ENCODE results near the gene GAPT. TPM values are rescaled to one million over a fixed set of nuclear protein-coding genes. Genes with fewer than 3 reads are reported as not detected.

GAPT gene
- not detected in 2 replicates for total RNA-seq
- long read RNA-seq: 0 reads

DNA sequence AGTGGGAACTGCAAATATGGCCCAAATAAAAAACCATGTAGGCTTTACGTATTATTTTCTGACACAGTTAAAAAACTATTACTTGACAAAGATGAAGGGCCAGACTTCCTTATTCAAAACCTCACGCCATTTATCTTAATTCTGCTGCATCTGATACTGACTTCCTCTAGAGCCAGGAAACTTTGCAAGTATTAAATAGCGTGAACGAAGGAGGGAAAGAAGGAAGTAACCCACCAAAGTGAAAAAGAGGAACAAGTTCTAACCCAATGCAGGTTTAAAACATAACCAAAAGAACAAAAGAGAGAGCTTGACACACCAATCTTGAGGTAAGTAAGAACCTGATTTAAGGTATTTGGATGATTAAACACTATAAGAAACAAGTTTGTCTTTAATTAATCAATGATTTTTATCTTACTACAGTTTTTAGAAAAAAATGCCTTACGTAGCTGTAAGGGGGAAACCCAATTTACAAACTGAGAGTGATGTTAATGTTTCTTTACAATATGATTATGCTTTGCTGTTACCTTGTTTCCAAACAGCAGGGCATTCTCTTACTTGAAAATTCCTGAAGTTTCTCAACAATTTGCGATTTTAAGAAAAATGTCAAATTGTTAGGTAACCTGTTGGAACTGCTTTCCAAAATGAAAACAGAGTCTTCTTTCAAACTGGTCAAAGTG, at the start of gene GAPT:
GAPT (plus strand) TSS at position 220 of the 677 bp plus-strand sequence. CDS start 3,102 bp downstream, outside the sequence.
- Mint-ChIP-seq H3K9me3 (no peaks in the 10 kb centered on the region), H3K4me3 (no peak within 1 kb of the TSS), H3K36me3 (ENCODE audit: low read depth) (no peaks in the 10 kb centered on the region), H3K4me1 (no peaks in the 10 kb centered on the region), H3K27me3 (ENCODE audit: low read depth) (no peaks in the 10 kb centered on the region), H3K27ac (ENCODE audit: unreplicated experiment) (no peak within 1 kb of the TSS)
- DNase-seq (ENCODE audit: low read depth, low spot score): no peak
- TF ChIP-seq CTCF (conservative IDR thresholded peaks at IDR 0.05): no peak

GRCh38 chr5:58444805-58445204, 46.4 kb upstream of the GAPT start:
- Mint-ChIP-seq H3K36me3 (ENCODE audit: low read depth) (peaks cover 2% of the 10 kb centered on the region), H3K4me1 (peaks cover 4% of the 10 kb centered on the region), H3K27ac (ENCODE audit: unreplicated experiment) (no peak overlapping the region), H3K9me3 (peaks cover 3% of the 10 kb centered on the region), H3K4me3 (no peak overlapping the region), H3K27me3 (ENCODE audit: low read depth) (no peaks in the 10 kb centered on the region)
- no peak for TF ChIP-seq CTCF (conservative IDR thresholded peaks at IDR 0.05)
- no peak for DNase-seq (ENCODE audit: low read depth, low spot score)

DNA sequence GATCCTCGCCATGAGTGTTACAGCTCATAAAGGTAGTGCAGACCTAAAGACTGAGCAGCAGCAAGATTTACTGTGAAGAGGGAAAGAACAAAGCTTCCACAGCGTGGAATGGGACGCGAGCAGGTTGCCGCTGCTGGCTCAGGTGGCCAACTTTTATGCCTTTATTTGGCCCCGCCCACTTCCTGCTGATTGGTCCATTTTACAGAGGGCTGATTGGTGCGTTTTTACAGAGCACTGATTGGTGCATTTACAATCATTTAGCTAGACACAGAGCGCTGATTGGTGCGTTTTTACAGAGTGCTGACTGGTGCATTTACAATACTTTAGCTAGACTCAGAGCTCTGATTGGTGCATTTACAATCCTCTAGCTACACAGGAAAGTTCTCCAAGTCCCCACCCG, 45.2 kb upstream of the GAPT start:
- H3K36me3 Mint-ChIP-seq (ENCODE audit: low read depth): peaks cover 5% of the 10 kb centered on the region
- no peaks in the 10 kb centered on the region for H3K4me1 Mint-ChIP-seq
- peaks cover 3% of the 10 kb centered on the region for H3K9me3 Mint-ChIP-seq
- TF ChIP-seq CTCF (conservative IDR thresholded peaks at IDR 0.05): no peak
- no peak for DNase-seq (ENCODE audit: low read depth, low spot score)
- no peaks in the 10 kb centered on the region for H3K27me3 Mint-ChIP-seq (ENCODE audit: low read depth)
- H3K4me3 Mint-ChIP-seq: no peak overlapping the region
- no peak overlapping the region for H3K27ac Mint-ChIP-seq (ENCODE audit: unreplicated experiment)

- no peaks in the 10 kb centered on the region for H3K27me3 Mint-ChIP-seq (ENCODE audit: low read depth)
- peaks cover 10% of the 10 kb centered on the region for H3K36me3 Mint-ChIP-seq (ENCODE audit: low read depth)
- no peak overlapping the region for H3K27ac Mint-ChIP-seq (ENCODE audit: unreplicated experiment)
- TF ChIP-seq CTCF (conservative IDR thresholded peaks at IDR 0.05): no peak
- no peak overlapping the region for H3K4me3 Mint-ChIP-seq
- no peaks in the 10 kb centered on the region for H3K4me1 Mint-ChIP-seq
- DNase-seq (ENCODE audit: low read depth, low spot score): no peak
- H3K9me3 Mint-ChIP-seq: peaks cover 3% of the 10 kb centered on the region
These were observed 44.0 kb upstream of the GAPT start for GRCh38 chr5:58447226-58447625.

GRCh38 chr5:58450018-58450417, 41.2 kb upstream of the GAPT start:
- Mint-ChIP-seq H3K9me3 (peaks cover 3% of the 10 kb centered on the region), H3K4me3 (no peak overlapping the region), H3K36me3 (ENCODE audit: low read depth) (peaks cover 24% of the 10 kb centered on the region), H3K4me1 (no peaks in the 10 kb centered on the region), H3K27me3 (ENCODE audit: low read depth) (no peaks in the 10 kb centered on the region), H3K27ac (ENCODE audit: unreplicated experiment) (no peak overlapping the region)
- TF ChIP-seq CTCF (conservative IDR thresholded peaks at IDR 0.05): no peak
- no peak for DNase-seq (ENCODE audit: low read depth, low spot score)

All from neural crest cell (in vitro differentiated cells).